Activated CD8-positive, alpha-beta T cell treated with anti-CD3 and anti-CD28 coated beads, Interleukin-2, amount 10 ng/mL, durations not matched to agents 7 days and 5 days (primary cell): ENCODE measurements around the gene MEIS2. TPM values are rescaled to one million over a fixed set of nuclear protein-coding genes. Genes with fewer than 3 reads are reported as not detected.

Experiments
- ATAC-seq: fragments of 150-1000 bp; cut with Tn5 transposase; one replicate; pipeline ENCODE4 v1.10.0; 2021; ENCODE audit warnings: moderate library complexity
- CTCF ChIA-PET: fragments of 350-600 bp; sonication (Branson Sonifier 250); formaldehyde crosslinking; loops from one replicate; lab custom pipeline; 2021; ENCODE audit warnings: antibody characterized with exemption; lab: Charles Lee
- POLR2A ChIA-PET: fragments of 350-600 bp; sonication (Branson Sonifier 250); formaldehyde crosslinking; loops from one replicate; lab custom pipeline; 2021; ENCODE audit warnings: antibody characterized with exemption; lab: Charles Lee
- DNase-seq: peaks from one replicate; pipeline ENCODE4 v3.0.0-alpha.2; 2020
- H3K27ac Mint-ChIP-seq: one replicate; pipeline ENCODE4 v1.8.0; 2021; ENCODE audit warnings: mild to moderate bottlenecking, mixed read lengths
- H3K27me3 Mint-ChIP-seq: one replicate; pipeline ENCODE4 v1.8.0; 2021; ENCODE audit warnings: low read depth, mixed read lengths
- H3K36me3 Mint-ChIP-seq: one replicate; pipeline ENCODE4 v1.8.0; 2021; ENCODE audit warnings: low read depth, mixed read lengths
- H3K4me1 Mint-ChIP-seq: one replicate; pipeline ENCODE4 v1.8.0; 2021; ENCODE audit warnings: low read depth, mixed read lengths
- H3K4me3 Mint-ChIP-seq: one replicate; pipeline ENCODE4 v1.8.0; 2021; ENCODE audit warnings: mild to moderate bottlenecking, mixed read lengths
- H3K9me3 Mint-ChIP-seq: one replicate; pipeline ENCODE4 v1.8.0; 2022; ENCODE audit warnings: mixed read lengths; ENCODE audit not compliant: insufficient read depth
- total RNA-seq, 2 experiments: library from RNA; stranded (reverse); gene quantifications; one replicate each; pipeline ENCODE4 v1.2.3, GENCODE V29; 2021

Gene MEIS2
- total RNA-seq, 2 experiments from 2014 or later = not detected

- no peak overlapping the region for H3K4me3 Mint-ChIP-seq
- H3K27ac Mint-ChIP-seq = no peak overlapping the region
- POLR2A ChIA-PET = no interaction called here
- peaks cover 1% of the 10 kb centered on the region for H3K36me3 Mint-ChIP-seq
- DNase-seq = no peak
- CTCF ChIA-PET = no interaction called here
- H3K9me3 Mint-ChIP-seq = no peaks in the 10 kb centered on the region
- peaks cover 73% of the 10 kb centered on the region for H3K27me3 Mint-ChIP-seq
- H3K4me1 Mint-ChIP-seq = peaks cover 8% of the 10 kb centered on the region
- no peak for ATAC-seq
These were observed 221.6 kb downstream of the MEIS2 start for GRCh38 chr15:36878684-36879262.

DNA sequence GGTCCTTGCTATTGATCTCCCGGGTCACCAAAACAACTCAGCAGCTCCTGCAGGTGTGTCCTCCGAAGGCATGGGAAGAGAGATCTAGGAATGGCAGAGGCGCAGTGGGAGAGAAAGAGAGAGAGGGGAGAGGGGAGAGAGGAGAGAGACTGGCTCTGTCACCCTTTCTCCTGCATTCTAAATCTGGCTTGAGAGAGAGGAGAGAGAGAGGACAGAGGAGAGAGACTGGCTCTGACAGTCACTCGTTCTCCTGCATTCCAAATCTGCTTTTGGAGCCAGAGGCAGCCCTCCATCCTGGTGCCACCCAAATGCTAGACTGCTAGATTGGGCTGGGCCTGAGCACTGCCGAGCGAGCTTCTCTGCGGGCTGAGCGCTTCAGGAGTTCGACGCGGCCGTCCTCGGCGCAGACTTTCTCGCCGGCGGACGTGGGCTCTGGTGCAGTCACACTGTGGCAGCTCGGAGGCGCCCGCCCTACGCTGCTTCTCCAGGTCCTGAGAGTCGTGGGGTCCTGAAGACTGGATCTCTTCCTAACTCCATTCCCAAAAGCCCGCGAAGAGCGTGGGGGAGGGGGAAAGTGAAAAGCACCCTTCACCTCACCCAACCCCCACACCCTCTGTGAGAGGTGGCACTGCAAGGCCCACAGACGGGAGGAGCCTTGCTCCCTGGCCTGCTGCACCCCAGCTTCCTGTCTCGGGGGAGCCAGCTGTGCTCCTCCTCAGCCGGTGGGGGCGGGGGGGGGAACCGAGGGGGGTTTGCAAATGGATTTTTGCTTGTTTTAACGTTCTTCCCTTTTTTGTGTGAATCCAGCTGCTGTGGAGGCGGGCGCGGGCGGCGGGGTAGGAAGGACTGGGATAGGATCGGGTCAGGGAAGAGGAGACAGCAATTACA lies 222.3 kb downstream of the MEIS2 start:
- ChIA-PET CTCF (no interaction called here), POLR2A (no interaction called here)
- no peak for ATAC-seq

DNA sequence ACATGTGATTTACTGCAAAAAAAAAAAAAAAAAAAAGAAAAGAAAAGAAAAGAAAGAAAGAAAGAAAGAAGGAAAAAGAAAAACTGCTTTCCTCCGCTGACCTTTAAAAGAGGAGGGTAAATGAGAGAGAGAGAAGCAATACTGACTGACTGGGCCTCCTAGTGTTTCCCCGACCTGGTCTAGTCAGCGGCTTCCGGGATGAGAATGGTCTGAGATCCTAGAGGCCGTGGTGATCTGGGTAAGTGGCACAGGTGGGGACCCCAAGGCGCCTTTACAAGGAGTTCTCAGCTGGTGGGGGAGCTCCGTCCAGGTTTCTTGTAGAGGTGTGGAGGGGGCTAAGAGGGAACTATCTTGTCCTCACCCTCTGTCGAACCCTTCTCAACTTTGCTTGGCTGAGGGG lies 223.1 kb downstream of the MEIS2 start:
- no peak overlapping the region for H3K4me3 Mint-ChIP-seq
- peaks cover 8% of the 10 kb centered on the region for H3K4me1 Mint-ChIP-seq
- DNase-seq = no peak
- CTCF ChIA-PET = no interaction called here
- no peak for ATAC-seq
- no peaks in the 10 kb centered on the region for H3K9me3 Mint-ChIP-seq
- H3K27me3 Mint-ChIP-seq = peaks cover 60% of the 10 kb centered on the region
- POLR2A ChIA-PET = no interaction called here
- no peak overlapping the region for H3K27ac Mint-ChIP-seq
- H3K36me3 Mint-ChIP-seq = peaks cover 1% of the 10 kb centered on the region

More for the DNA sequence above, 222.3 kb downstream of the MEIS2 start:
- Mint-ChIP-seq H3K4me3 (no peak overlapping the region), H3K27me3 (peaks cover 67% of the 10 kb centered on the region), H3K27ac (no peak overlapping the region), H3K9me3 (no peaks in the 10 kb centered on the region), H3K4me1 (peaks cover 8% of the 10 kb centered on the region), H3K36me3 (peaks cover 1% of the 10 kb centered on the region)
- DNase-seq = no peak

DNA sequence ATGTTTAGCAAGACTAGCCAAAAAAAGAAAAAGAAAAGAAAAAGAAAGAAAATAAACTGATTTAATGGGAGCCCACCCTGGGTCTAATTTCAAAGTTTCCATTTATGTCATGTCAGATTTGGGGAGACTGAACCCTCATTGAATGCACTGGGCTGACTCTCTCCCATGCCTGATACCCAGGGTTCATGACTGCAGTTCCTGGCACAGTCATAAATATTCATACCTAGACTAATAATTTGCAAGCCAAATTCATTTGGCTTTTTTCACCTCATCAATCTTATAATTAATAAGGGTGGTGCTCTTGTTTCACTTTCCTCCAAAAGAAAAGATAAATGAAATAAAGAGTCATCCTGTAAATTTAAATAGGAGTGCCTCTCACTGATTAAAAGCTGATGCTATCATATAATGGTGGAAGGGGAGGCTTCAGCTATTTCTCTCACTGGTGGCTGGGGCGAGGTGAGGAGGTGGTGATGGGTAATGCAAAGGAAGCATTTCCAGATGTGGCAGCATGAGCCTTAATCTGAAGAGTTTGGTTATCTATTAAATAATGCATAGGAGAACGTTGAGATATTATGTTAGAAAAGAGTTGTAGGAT lies 224.5 kb downstream of the MEIS2 start:
- DNase-seq = no peak
- Mint-ChIP-seq H3K27ac (no peak overlapping the region), H3K4me3 (no peak overlapping the region), H3K36me3 (peaks cover 1% of the 10 kb centered on the region), H3K4me1 (peaks cover 8% of the 10 kb centered on the region), H3K9me3 (no peaks in the 10 kb centered on the region), H3K27me3 (peaks cover 46% of the 10 kb centered on the region)
- ChIA-PET POLR2A (no interaction called here), CTCF (no interaction called here)
- ATAC-seq = no peak

GRCh38 chr15:36874930-36875329 lies 225.4 kb downstream of the MEIS2 start:
- ATAC-seq = no peak
- Mint-ChIP-seq H3K36me3 (no peaks in the 10 kb centered on the region), H3K9me3 (no peaks in the 10 kb centered on the region), H3K4me3 (no peak overlapping the region), H3K4me1 (peaks cover 8% of the 10 kb centered on the region), H3K27me3 (peaks cover 37% of the 10 kb centered on the region), H3K27ac (no peak overlapping the region)
- DNase-seq = no peak
- ChIA-PET POLR2A (no interaction called here), CTCF (no interaction called here)

DNA sequence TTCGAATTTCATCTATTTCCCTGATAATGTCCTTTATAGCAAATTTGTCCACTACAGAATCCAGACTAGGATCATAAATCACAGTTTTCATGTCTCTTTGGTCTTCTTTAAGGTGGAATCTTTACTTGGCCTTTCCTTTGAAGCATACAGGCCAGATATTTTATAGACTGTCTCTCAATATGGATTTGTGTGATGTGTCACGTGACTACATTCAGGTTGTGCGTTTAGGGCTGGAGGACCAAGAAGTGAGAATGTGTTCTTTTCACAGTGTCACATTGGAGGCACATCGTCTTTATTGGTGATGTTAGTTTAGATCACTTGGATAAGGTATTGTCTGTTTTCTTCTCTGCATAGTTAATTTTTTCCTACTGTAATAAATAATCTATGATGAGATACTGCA lies 232.9 kb downstream of the MEIS2 start:
- Mint-ChIP-seq H3K4me3 (no peak overlapping the region), H3K27me3 (peaks cover 2% of the 10 kb centered on the region), H3K9me3 (no peaks in the 10 kb centered on the region), H3K36me3 (no peaks in the 10 kb centered on the region), H3K4me1 (no peaks in the 10 kb centered on the region), H3K27ac (no peak overlapping the region)
- ChIA-PET POLR2A (no interaction called here), CTCF (no interaction called here)
- no peak for ATAC-seq
- no peak for DNase-seq

GRCh38 chr15:36866896-36867295 lies 233.5 kb downstream of the MEIS2 start:
- POLR2A ChIA-PET = no interaction called here
- Mint-ChIP-seq H3K4me1 (no peaks in the 10 kb centered on the region), H3K4me3 (no peak overlapping the region), H3K36me3 (no peaks in the 10 kb centered on the region), H3K9me3 (no peaks in the 10 kb centered on the region), H3K27ac (no peak overlapping the region), H3K27me3 (peaks cover 2% of the 10 kb centered on the region)
- CTCF ChIA-PET = no interaction called here
- ATAC-seq (no peak), DNase-seq (no peak)

- H3K36me3 Mint-ChIP-seq = no peaks in the 10 kb centered on the region
- ChIA-PET POLR2A (no interaction called here), CTCF (no interaction called here)
These were observed 236.8 kb downstream of the MEIS2 start for GRCh38 chr15:36863570-36863969.

GRCh38 chr15:36860792-36861191 lies 239.6 kb downstream of the MEIS2 start:
- Mint-ChIP-seq H3K4me3 (no peak overlapping the region), H3K36me3 (no peaks in the 10 kb centered on the region), H3K4me1 (no peaks in the 10 kb centered on the region), H3K9me3 (no peaks in the 10 kb centered on the region), H3K27me3 (no peaks in the 10 kb centered on the region), H3K27ac (no peak overlapping the region)
- ChIA-PET CTCF (no interaction called here), POLR2A (no interaction called here)
- ATAC-seq (no peak), DNase-seq (no peak)

More at GRCh38 chr15:36863570-36863969, 236.8 kb downstream of the MEIS2 start:
- no peak overlapping the region for H3K4me3 Mint-ChIP-seq
- DNase-seq (no peak), ATAC-seq (no peak)
- no peaks in the 10 kb centered on the region for H3K4me1 Mint-ChIP-seq
- peaks cover 2% of the 10 kb centered on the region for H3K27me3 Mint-ChIP-seq
- H3K27ac Mint-ChIP-seq = no peak overlapping the region
- H3K9me3 Mint-ChIP-seq = no peaks in the 10 kb centered on the region

DNA sequence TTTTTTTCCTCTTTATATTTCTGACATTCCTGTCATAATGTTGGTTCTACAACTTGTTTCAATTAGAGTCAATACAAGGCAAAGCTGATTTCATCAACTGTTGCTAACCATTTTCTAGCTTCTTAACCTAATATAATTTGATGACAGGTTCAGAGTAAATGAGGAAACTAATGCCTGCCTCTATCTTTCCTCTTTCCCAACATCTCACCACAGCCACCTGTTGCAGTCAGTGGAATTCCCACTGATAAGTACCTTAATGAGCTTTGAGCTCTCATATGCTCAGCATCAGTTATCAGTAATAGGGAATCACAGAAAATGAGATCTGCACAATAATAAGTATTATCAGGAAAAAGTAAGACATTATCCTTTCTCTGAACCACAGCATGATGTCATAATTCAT lies 241.9 kb downstream of the MEIS2 start:
- no peak overlapping the region for H3K27ac Mint-ChIP-seq
- ATAC-seq (no peak), DNase-seq (no peak)
- POLR2A ChIA-PET = no interaction called here
- H3K9me3 Mint-ChIP-seq = no peaks in the 10 kb centered on the region
- H3K4me1 Mint-ChIP-seq = no peaks in the 10 kb centered on the region
- CTCF ChIA-PET = no interaction called here
- H3K36me3 Mint-ChIP-seq = no peaks in the 10 kb centered on the region
- H3K27me3 Mint-ChIP-seq = no peaks in the 10 kb centered on the region
- no peak overlapping the region for H3K4me3 Mint-ChIP-seq

DNA sequence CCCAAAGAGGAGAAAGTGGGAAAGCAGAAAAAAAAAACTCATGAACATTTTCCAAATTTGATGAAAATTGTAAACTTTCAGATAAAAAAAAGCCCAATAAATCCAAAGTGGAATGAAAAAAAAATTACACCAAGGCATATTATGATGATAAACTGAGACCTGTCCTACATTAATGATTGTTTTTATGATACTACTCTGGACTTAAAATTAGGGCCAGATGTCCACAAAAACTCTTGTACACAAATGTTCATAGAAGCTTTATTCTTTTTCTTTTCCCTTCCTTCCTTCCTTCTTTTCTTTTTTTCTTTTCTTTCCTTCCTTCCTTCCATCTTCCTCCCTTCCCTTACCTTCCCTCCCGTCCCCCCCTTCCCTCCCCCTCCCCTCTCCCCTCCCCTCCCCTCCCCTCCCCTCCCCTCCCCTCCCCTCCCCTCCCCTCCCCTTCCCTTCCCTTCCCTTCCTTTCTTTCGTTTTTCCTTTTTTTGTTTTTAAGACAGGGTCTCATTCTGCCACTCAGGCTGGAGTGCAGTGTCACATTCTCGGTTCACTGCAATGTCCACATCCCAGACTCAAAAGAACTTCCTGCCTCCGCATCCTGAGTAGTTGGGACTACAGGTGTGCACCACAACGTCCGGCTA lies 243.9 kb downstream of the MEIS2 start:
- CTCF ChIA-PET = no interaction called here
- Mint-ChIP-seq H3K27me3 (no peaks in the 10 kb centered on the region), H3K36me3 (no peaks in the 10 kb centered on the region), H3K4me3 (no peak overlapping the region), H3K9me3 (no peaks in the 10 kb centered on the region), H3K4me1 (no peaks in the 10 kb centered on the region), H3K27ac (no peak overlapping the region)
- DNase-seq = no peak
- POLR2A ChIA-PET = no interaction called here
- ATAC-seq = no peak

GRCh38 chr15:36850864-36851263 lies 249.5 kb downstream of the MEIS2 start:
- H3K4me3 Mint-ChIP-seq = no peak overlapping the region
- CTCF ChIA-PET = no interaction called here

More at GRCh38 chr15:36850864-36851263, 249.5 kb downstream of the MEIS2 start:
- H3K27ac Mint-ChIP-seq = no peak overlapping the region
- H3K27me3 Mint-ChIP-seq = no peaks in the 10 kb centered on the region
- H3K4me1 Mint-ChIP-seq = no peaks in the 10 kb centered on the region
- H3K36me3 Mint-ChIP-seq = no peaks in the 10 kb centered on the region
- H3K9me3 Mint-ChIP-seq = no peaks in the 10 kb centered on the region
- ATAC-seq (no peak), DNase-seq (no peak)
- POLR2A ChIA-PET = no interaction called here
